ENCODE results near the gene MMP25.
"Not testable (repeated sequence)": the region's sequence is repeated elsewhere in the genome, so short reads cannot be mapped to it uniquely, and the experiment has no call there.

Gene MMP25

GRCh38 chr16:3066440-3066748, 20.0 kb downstream of the MMP25 start:
- no peak for TF ChIP-seq CTCF (IDR thresholded peaks at IDR 0.05)
- no peak overlapping the region for H2AFZ ChIP-seq
- peak overlapping the region; percentile 25 for H3K4me2 ChIP-seq (ENCODE audit: low read length)
- no peak overlapping the region for H3K27ac ChIP-seq
- no peaks in the 10 kb centered on the region for H3K4me1 ChIP-seq
- H3K27me3 ChIP-seq (ENCODE audit: control insufficient read depth, insufficient read depth, low read length): no peaks in the 10 kb centered on the region
- no peaks in the 10 kb centered on the region for H3K9me3 ChIP-seq (ENCODE audit: control insufficient read depth, low read length)
- H3K9ac ChIP-seq: no peak overlapping the region
- no peaks in the 10 kb centered on the region for H3K36me3 ChIP-seq (ENCODE audit: control insufficient read depth, insufficient read depth, low read length)
- H3K4me3 ChIP-seq (ENCODE audit: low read depth, low read length): peak overlapping the region; percentile 9
- no peaks in the 10 kb centered on the region for H3K79me2 ChIP-seq

- Histone ChIP-seq H3K9ac (no peak overlapping the region), H3K27me3 (ENCODE audit: control insufficient read depth, insufficient read depth, low read length) (no peaks in the 10 kb centered on the region), H3K27ac (no peak overlapping the region), H3K79me2 (no peaks in the 10 kb centered on the region), H3K4me1 (no peaks in the 10 kb centered on the region), H3K4me2 (ENCODE audit: low read length) (no peak overlapping the region), H3K9me3 (ENCODE audit: control insufficient read depth, low read length) (no peaks in the 10 kb centered on the region), H2AFZ (no peak overlapping the region), H3K4me3 (ENCODE audit: low read depth, low read length) (no peak overlapping the region), H3K36me3 (ENCODE audit: control insufficient read depth, insufficient read depth, low read length) (no peaks in the 10 kb centered on the region)
- no peak for TF ChIP-seq CTCF (IDR thresholded peaks at IDR 0.05)
These were observed 22.1 kb downstream of the MMP25 start for GRCh38 chr16:3068487-3068886.

GRCh38 chr16:3069146-3069545, 22.8 kb downstream of the MMP25 start:
- H3K27me3 ChIP-seq (ENCODE audit: control insufficient read depth, insufficient read depth, low read length); H3K79me2 ChIP-seq; H3K4me1 ChIP-seq; H3K4me3 ChIP-seq (ENCODE audit: low read depth, low read length); H3K9me3 ChIP-seq (ENCODE audit: control insufficient read depth, low read length); H3K27ac ChIP-seq; H3K36me3 ChIP-seq (ENCODE audit: control insufficient read depth, insufficient read depth, low read length); H3K4me2 ChIP-seq (ENCODE audit: low read length); H2AFZ ChIP-seq; H3K9ac ChIP-seq: not testable (repeated sequence)

GRCh38 chr16:3070608-3071111, 24.3 kb downstream of the MMP25 start:
- TF ChIP-seq CTCF (IDR thresholded peaks at IDR 0.05): no peak
- Histone ChIP-seq H3K4me2 (ENCODE audit: low read length) (no peak overlapping the region), H2AFZ (no peak overlapping the region), H3K9me3 (ENCODE audit: control insufficient read depth, low read length) (no peaks in the 10 kb centered on the region), H3K79me2 (no peaks in the 10 kb centered on the region), H3K36me3 (ENCODE audit: control insufficient read depth, insufficient read depth, low read length) (no peaks in the 10 kb centered on the region), H3K4me3 (ENCODE audit: low read depth, low read length) (no peak overlapping the region), H3K9ac (no peak overlapping the region), H3K4me1 (no peaks in the 10 kb centered on the region), H3K27ac (no peak overlapping the region), H3K27me3 (ENCODE audit: control insufficient read depth, insufficient read depth, low read length) (no peaks in the 10 kb centered on the region)

- Histone ChIP-seq H3K4me1 (no peaks in the 10 kb centered on the region), H3K27ac (no peak overlapping the region), H3K4me2 (ENCODE audit: low read length) (no peak overlapping the region), H3K4me3 (ENCODE audit: low read depth, low read length) (no peak overlapping the region), H3K9me3 (ENCODE audit: control insufficient read depth, low read length) (no peaks in the 10 kb centered on the region), H2AFZ (no peak overlapping the region), H3K27me3 (ENCODE audit: control insufficient read depth, insufficient read depth, low read length) (no peaks in the 10 kb centered on the region), H3K9ac (no peak overlapping the region), H3K36me3 (ENCODE audit: control insufficient read depth, insufficient read depth, low read length) (no peaks in the 10 kb centered on the region), H3K79me2 (no peaks in the 10 kb centered on the region)
- no peak for TF ChIP-seq CTCF (IDR thresholded peaks at IDR 0.05)
These were observed 25.3 kb downstream of the MMP25 start for GRCh38 chr16:3071655-3072054.

GRCh38 chr16:3072148-3072547, 25.8 kb downstream of the MMP25 start:
- not testable (repeated sequence) for H3K9me3 ChIP-seq (ENCODE audit: control insufficient read depth, low read length); H2AFZ ChIP-seq; H3K27me3 ChIP-seq (ENCODE audit: control insufficient read depth, insufficient read depth, low read length); H3K9ac ChIP-seq; H3K4me3 ChIP-seq (ENCODE audit: low read depth, low read length); H3K4me2 ChIP-seq (ENCODE audit: low read length); H3K79me2 ChIP-seq; H3K27ac ChIP-seq; H3K36me3 ChIP-seq (ENCODE audit: control insufficient read depth, insufficient read depth, low read length); H3K4me1 ChIP-seq

- not testable (repeated sequence) for H3K27me3 ChIP-seq (ENCODE audit: control insufficient read depth, insufficient read depth, low read length); H3K4me2 ChIP-seq (ENCODE audit: low read length); H3K9ac ChIP-seq; H3K36me3 ChIP-seq (ENCODE audit: control insufficient read depth, insufficient read depth, low read length); H2AFZ ChIP-seq; H3K4me1 ChIP-seq; H3K9me3 ChIP-seq (ENCODE audit: control insufficient read depth, low read length); H3K4me3 ChIP-seq (ENCODE audit: low read depth, low read length); H3K79me2 ChIP-seq; H3K27ac ChIP-seq
These were observed 26.4 kb downstream of the MMP25 start for GRCh38 chr16:3072576-3073263.
